Astrocyte of the hippocampus (primary cell): ENCODE data around the gene KDM4B.

Source experiments
- DNase-seq: peaks from one replicate; pipeline ENCODE4 v3.0.0; 2011; ENCODE audit warnings: low read depth, low spot score

KDM4B gene

GRCh38 chr19:5086725-5087439 lies 118.0 kb downstream of the KDM4B start:
- no peak for DNase-seq

DNA sequence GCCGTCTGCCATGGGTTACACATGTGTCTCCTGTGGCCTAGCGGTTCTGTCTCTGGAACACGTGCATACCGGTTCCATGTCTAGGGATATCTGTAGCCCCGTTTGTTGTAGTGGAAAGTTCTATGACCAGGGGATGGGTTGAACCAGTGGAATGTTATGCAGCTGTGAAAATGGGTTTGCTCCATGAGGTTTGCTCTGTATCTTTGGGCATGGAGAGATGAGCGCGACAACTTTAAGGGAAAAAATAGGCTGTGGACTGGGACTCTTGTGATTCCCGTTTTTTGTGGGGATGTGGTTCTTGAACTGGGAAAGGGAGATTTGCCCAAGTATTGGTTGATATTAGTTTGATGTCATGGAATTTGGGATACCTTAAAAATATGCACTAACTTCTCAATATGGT lies 120.4 kb downstream of the KDM4B start:
- no peak for DNase-seq

GRCh38 chr19:5090465-5091017 lies 121.6 kb downstream of the KDM4B start:
- DNase-seq: no peak

DNA sequence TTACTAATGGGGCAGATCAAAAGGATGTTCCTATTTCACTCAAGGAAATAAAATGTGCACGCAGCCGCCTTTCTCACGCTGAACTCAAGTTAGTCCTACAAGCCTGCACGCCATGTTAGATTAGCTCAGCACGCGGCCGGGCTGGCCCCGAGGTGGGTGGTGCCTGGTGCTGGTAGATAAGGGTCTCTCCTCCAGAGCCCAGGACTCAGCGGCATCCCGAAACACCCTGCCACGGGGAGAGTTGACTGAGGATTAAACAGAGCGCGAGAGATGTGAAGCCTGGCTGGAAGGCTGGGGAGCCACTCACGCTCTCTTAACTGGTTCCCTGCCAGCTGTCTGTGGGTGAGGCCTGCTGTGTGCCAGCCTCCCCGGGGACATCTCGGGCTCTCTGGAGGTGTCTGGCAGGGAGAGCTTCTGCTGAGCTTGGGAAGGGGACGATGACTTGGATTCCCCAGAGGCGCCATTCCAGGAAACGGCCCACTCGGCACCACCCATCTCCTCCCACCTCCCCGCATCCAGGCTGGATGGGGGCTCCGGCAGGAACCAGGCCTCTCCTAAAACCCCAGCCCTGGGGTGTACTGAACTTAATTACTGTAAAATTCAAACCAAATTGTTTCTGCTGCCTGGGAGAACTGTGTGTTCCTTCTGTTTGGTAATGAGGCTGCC lies 122.2 kb downstream of the KDM4B start:
- DNase-seq: peak; percentile 74

DNA sequence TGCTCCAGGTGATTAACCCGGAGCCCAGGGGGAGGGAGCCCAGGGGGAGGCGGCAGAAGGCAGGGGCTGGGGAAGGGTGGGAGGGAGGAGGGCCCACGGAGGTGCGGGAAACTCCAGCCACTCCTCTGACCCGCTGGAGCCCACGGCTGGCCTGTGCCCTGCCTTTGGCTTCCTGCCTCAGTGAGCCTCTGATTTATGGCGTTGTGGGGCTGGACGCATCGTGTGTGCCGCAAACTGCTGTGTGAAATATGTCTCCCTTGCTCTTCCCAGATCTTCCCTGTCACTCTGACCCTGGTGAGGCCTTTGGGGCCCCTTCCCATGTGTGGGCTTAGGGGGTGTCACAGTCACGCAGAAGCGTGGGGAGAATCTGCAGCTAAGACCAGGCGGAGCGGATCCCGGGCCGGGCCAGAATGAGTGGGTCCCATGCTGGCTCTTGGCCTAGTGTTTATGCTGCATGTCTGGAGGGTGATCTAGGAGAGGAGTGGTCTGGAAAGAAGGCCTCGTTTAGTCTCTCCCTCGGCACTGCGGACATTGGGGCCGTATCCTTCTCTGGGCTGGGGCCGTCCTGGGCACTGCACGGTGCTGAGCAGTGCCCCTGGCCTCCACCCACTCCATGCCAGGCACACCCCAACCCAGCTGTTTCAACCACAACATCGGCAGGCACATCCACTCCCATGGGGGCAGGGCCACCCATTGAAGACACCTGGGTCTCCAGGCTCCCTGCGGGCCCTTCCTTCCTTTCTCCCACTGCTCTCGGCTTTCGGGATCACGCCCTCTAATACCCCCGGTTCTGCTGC lies 123.0 kb downstream of the KDM4B start:
- no peak for DNase-seq

GRCh38 chr19:5092481-5092843 lies 123.5 kb downstream of the KDM4B start:
- DNase-seq: no peak

DNA sequence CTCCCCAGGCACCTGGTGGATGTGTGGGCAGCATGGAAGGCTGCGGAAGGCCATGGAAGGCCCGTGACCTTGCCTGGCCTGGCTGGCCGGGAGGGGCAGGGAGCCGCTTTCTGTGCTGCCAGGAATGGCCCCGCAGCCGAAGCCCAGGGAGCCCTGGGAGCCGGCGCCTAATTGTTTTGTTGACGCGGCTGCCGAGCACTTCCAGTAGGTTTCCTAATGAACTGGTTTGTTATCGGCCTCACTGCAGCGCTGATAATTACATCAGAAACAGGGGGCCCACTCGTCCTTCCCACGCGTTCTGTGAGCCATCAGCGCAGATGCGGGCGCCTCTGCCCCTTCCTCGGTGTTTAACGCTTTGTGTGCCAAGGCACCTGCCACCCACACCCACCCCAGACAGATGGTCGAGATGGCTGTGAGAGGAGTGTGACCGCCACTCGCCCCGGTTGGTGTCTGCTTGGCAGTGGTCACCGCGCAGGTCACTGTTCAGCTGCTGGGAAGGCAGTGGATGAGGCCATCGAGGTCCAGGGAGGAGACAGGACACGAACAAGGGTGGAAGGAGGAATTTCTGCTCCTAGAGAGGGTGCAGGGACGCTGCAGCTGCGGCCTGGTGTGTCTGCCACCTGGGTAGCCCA lies 124.5 kb downstream of the KDM4B start:
- DNase-seq: peak; percentile 35

GRCh38 chr19:5093948-5094718 lies 125.2 kb downstream of the KDM4B start:
- no peak for DNase-seq

DNA sequence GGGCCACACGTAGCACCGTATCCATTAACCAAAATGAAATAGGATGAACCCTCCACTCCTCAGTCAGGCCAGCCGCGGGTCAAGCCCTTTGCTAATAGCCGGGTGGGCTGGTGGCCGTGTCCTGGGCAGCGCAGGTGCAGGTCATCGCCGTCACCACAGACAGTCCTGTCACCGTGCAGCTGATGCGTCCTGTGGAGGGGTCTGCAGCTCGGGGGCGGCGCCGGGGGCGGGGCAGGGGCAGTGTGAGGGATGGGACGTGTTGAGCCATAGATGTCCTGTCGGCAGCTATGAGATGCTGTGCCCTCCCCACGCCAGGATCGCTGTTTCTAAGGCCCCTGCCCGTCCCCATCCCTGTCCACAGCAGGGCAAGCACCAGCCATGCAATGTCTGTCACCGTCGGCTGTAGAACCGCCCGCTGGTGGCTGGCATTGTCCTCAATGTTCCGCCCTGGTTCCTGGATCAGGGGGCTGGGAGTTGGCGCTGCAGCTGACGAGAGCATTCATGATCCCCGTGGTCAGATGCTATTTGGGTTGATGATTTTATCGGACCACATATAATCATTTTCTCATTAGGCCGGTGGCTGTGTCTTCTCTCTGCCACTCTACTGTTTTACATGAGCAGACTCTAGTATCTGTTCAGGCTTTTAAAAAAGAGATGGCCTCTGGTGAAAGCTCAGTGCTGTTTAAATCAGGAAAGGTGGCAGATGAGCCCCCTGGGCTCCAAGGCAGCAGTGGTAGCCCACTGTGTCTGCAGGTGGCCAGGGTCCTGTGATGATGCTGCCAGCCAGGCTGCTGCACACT lies 126.1 kb downstream of the KDM4B start:
- DNase-seq: no peak

DNA sequence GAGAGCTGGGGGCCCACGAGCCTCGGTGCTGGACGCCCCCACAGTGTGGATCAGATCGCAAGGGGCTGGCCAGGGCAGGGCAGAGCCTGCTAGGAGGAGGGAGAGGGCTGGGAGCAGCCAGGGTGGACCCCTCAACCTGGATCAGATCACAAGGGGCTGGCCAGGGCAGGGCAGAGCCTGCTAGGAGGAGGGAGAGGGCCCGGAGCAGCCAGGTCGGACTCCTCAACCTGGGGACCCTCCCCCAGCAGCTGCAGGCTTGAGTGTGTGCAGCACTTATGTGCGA lies 126.6 kb downstream of the KDM4B start:
- no peak for DNase-seq

GRCh38 chr19:5096536-5096935 lies 127.6 kb downstream of the KDM4B start:
- DNase-seq: no peak

DNA sequence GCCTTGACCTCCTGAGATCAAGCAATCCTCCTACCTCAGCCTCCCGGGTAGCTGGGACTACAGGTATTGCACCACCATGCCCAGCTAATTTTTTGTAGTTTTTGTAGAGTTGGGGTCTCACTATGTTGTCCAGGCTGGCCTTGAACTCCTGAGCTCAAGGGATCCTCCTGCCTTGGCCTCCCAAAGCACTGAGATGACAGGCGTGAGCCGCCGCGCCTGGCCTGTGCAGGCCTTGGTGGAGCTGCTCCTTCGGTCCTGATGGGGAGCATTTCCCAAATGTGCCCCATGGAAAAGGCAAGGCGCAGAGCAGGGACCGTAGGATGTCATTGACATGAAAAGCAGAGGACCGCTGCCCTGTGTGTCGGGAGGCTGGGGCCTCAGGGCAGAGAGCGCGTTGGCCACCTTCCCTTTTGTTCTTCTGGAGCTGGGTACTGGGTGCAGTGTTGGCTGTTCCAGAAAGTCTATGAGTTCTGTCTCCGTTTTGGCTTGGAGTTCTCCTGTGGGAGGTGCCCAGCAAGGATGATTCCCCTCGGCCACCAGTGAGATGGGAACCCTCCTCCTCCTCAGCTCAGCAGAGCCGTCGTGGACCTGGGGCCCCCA lies 128.5 kb downstream of the KDM4B start:
- no peak for DNase-seq

DNA sequence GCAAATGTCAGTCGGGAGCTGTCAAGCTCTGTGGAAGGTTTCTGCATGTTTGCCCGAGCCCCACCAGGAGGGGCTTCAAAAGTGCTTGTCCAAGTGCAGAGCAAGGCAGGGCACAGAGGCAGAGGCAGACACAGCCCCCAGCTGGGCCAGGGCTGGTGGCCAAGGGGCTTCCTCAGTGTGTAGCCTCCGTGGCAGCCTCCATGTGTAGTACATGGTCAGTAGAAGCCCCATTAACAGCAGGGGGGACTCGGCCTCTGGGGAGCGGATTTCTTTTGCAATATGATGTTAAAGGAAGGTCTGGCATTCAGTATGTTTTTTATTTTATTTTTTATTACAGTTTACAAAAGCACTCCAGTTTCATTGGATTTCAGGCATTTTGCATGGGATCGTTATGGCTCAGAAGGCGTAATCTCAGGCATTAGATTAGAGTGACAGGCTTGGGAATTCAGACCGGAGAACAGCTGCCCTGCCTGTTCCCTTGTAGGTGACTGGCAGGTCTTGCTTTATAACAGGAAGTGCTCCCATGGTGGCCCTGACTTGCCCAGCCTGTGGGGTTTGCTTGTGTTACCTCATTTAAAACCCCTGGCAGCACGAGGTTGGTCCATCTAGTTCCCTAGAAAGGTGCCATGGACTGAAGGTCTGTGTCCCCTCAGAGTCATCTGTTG lies 129.2 kb downstream of the KDM4B start:
- no peak for DNase-seq

- DNase-seq: no peak
Observed at GRCh38 chr19:5098646-5099045, 129.7 kb downstream of the KDM4B start.

DNA sequence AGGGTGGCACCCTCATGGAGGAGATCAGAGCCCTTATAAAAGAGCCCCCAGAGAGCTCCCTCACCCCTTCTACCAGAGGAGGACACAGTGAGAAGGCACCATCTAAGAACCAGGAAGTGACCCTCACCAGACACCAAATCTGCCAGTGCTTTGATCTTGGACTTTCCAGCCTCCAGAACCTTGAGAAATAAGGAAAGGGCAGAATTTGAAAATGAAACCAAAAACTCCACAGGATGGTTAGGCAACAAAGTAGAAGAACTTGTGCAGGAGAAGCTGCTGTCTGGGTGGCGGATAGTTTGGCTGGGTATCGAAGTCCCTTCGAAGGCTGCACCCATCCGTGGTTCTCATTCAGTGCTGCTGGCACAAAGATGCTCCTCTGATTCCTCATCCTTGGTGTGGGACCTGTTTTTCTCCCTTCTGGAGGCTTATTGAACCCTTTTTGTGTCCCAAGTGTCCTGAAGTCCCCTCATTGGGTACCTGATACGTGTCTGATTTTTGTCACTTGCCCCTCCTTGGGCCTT lies 130.8 kb downstream of the KDM4B start:
- DNase-seq: no peak

DNA sequence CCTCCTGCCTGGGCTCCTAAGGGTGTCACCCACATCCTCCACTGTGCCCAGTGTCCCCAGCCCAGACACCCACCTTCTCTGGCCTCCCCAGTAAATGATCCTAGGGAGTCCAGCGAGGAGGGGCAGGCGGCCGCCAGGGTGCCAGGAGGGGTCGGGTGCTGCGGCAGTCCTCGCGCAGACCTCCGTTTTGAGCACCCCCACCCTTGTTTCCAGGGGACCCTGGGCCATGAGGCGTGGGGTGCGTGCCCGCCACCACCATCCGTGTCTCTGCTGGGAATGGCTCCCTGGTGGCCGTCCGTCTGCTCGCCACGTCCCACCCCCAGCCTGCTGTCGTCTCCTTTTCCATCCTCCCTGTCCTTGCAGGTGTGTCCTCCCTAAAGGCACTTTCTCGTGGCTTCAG lies 133.0 kb downstream of the KDM4B start:
- DNase-seq: no peak

DNA sequence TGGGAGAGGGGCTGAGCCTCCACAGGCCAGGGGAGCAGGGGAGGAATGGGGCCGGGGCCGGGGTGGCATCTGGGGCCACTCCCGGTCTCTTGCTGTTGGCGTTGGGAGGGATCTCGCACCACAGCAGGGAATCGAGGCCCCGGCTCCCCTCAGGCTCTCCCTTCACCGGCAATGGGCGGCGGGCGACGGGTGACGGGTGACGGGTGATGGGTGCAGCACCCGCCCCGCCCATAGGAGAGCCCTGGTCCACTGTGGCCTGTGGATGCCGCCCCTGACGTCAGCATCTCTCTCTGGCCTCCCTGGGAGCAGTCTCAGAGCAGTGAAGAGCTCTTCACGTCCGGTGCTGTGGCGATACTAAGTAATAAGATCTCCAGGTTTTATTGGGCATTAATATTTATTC lies 133.6 kb downstream of the KDM4B start:
- no peak for DNase-seq

DNA sequence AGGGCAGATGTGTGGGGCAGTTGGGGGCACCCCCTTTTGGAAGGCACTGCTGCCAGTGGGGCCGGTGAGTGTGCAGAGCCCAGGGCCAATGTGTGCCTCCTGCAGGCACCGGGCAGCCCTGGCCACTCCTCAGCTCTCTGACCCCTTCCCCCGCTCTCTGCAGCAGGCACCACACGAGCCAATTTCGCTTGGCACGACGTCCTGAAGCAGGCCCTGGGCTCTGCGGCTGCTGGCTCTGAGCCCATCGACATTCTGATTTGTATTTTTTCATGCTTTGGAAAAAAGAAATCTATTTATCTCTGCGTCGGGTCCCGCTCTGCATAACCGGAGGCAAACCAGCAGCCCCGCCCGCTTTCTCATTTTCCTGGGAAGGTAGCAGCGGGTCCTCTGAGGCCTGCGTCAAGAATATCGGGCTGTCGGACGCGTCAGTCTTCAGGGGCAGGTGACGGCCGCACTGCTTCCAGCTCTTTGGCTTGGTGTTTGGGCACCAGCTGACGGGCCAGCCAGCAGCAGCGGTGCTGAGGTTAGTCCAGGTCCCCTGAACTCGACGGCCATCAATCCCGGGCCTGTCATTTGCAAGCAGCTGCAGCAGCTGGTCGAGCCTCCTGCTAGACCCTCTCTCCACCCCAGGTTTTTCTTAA lies 134.3 kb downstream of the KDM4B start:
- peak; percentile 94 for DNase-seq
